BJ (cell line): ENCODE measurements around the gene CACNA2D3. TPM values are rescaled to one million over a fixed set of nuclear protein-coding genes. Genes with fewer than 3 reads are reported as not detected.

Source experiments
- CTCF ChIA-PET: fragments of 350-600 bp; formaldehyde crosslinking; extraction: SDS; loops from one replicate; lab custom pipeline; 2021; ENCODE audit warnings: antibody characterized with exemption, inconsistent platforms; lab: Yijun Ruan, JAX
- POLR2A ChIA-PET: fragments of 300-600 bp; sonication (Branson Sonifier 250); formaldehyde crosslinking; extraction: SDS; loops from one replicate; lab custom pipeline; 2021; ENCODE audit warnings: antibody characterized with exemption; lab: Charles Lee
- DNase-seq: peaks from one replicate; pipeline ENCODE4 v3.0.0-alpha.2; 2011; ENCODE audit warnings: low read depth
- H3K27me3 ChIP-seq: 2 replicates; pipeline ENCODE4 v1.6.0; 2011; ENCODE audit warnings: low read length; ENCODE audit not compliant: control insufficient read depth, insufficient read depth
- H3K36me3 ChIP-seq: 2 replicates; pipeline ENCODE4 v1.5.1; 2011; ENCODE audit warnings: low read length; ENCODE audit not compliant: control insufficient read depth, insufficient read depth
- H3K4me3 ChIP-seq: 2 replicates; pipeline ENCODE4 v1.5.1; 2011; ENCODE audit warnings: low read depth, mild to moderate bottlenecking, control low read depth, low read length
- polyA plus RNA-seq: library from polyadenylated mRNA; depleted of rRNA; stranded (reverse); fragments of >200 nt; gene quantifications from 2 replicates; pipeline ENCODE4 v1.2.3, GENCODE V29; 2011
- TF ChIP-seq, protein P1 (sequence below): IDR thresholded peaks from 2 replicates; pipeline ENCODE4 v1.5.1; 2011; ENCODE audit warnings: low read depth, mild to moderate bottlenecking, control low read depth, inconsistent platforms, low read length, moderate library complexity; ENCODE audit not compliant: insufficient read depth

The CACNA2D3 gene
- polyA plus RNA-seq, 1 experiment, result 0.56 TPM

DNA sequence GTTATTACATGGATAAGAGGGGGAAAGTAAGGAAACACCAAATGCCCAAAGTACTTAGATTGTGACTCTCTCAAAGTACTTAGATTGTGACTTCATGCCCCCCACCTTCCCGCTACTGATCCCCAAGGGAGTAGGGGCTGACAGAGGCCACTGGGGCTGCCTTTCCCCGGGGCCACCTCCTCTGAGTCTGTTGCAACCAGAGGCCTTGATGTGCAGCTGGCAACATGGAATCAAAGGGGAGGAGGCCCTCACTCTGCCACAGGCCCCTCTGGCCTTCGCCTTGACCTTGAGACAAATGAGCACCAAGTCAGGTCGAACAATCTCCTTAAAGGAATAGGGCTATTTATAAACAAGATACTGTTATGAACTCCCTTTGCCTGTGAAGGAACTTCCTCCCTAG lies 743.0 kb downstream of the CACNA2D3 start:
- TF ChIP-seq, protein P1, sequence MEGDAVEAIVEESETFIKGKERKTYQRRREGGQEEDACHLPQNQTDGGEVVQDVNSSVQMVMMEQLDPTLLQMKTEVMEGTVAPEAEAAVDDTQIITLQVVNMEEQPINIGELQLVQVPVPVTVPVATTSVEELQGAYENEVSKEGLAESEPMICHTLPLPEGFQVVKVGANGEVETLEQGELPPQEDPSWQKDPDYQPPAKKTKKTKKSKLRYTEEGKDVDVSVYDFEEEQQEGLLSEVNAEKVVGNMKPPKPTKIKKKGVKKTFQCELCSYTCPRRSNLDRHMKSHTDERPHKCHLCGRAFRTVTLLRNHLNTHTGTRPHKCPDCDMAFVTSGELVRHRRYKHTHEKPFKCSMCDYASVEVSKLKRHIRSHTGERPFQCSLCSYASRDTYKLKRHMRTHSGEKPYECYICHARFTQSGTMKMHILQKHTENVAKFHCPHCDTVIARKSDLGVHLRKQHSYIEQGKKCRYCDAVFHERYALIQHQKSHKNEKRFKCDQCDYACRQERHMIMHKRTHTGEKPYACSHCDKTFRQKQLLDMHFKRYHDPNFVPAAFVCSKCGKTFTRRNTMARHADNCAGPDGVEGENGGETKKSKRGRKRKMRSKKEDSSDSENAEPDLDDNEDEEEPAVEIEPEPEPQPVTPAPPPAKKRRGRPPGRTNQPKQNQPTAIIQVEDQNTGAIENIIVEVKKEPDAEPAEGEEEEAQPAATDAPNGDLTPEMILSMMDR, result no peak
- DNase-seq, result no peak
- Histone ChIP-seq H3K36me3 (no peaks in the 10 kb centered on the region), H3K27me3 (no peaks in the 10 kb centered on the region), H3K4me3 (no peak overlapping the region)
- POLR2A ChIA-PET, result no interaction called here
- CTCF ChIA-PET, result interaction anchor here (1.2 kb wide), 1 partner anchor 15 kb away, joined by 3 read pairs; no protein-coding TSS in a partner anchor

DNA sequence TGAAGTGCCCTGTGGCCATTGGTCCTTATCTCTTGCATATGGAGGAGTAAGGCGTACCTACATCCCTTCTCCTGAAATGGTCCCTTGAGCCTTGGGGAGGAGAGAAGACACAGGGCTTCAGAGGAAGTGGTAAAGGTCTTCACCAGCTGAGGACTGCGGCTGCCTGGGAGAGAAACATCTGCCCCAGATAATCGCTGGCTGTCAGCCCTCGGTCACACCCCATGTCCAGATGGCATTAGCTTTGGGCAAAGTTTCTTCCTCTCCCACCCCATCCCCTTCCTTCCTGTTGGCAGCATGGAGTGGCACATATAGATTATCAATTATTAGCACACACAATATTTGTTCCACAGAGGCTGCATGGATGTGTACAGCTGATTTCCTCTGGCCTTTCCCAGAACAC lies 743.9 kb downstream of the CACNA2D3 start:
- Histone ChIP-seq H3K27me3 (no peaks in the 10 kb centered on the region), H3K4me3 (no peak overlapping the region), H3K36me3 (no peaks in the 10 kb centered on the region)
- CTCF ChIA-PET, result interaction anchor here (1.2 kb wide), 1 partner anchor 14 kb away, joined by 3 read pairs; no protein-coding TSS in a partner anchor
- TF ChIP-seq, protein P1, result no peak
- POLR2A ChIA-PET, result no interaction called here
- no peak for DNase-seq

DNA sequence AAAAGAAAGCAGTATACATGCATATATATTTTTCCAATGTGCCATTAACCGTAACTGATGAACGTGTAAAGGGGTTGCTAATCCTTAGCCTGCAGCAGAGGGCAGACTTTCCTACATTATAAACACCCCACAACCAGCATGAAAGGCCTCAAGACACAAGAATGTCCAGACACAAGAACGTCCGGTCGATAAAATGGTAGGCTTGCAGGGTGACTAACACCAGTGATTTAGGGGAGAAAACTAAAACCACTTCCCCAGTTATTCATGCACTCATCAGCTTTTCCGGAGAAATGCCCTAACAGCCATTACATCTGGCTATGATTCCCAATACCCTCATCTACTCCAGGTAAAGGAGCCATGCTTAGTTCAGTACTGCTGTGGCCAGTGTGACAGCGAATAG lies 748.1 kb downstream of the CACNA2D3 start:
- TF ChIP-seq, protein P1, result peak; percentile 73
- no peaks in the 10 kb centered on the region for H3K36me3 ChIP-seq
- no peak overlapping the region for H3K4me3 ChIP-seq
- DNase-seq, result peak; percentile 88
- H3K27me3 ChIP-seq, result no peaks in the 10 kb centered on the region
- ChIA-PET CTCF (interaction anchor here (0.8 to 1.6 kb wide), 21 partner anchors 9 to 851 kb away, joined by 3 to 9 read pairs (median 4); no protein-coding TSS in a partner anchor), POLR2A (interaction anchor here (0.6 to 0.7 kb wide), 2 partner anchors 126 to 494 kb away, joined by 3 to 7 read pairs; no protein-coding TSS in a partner anchor)

DNA sequence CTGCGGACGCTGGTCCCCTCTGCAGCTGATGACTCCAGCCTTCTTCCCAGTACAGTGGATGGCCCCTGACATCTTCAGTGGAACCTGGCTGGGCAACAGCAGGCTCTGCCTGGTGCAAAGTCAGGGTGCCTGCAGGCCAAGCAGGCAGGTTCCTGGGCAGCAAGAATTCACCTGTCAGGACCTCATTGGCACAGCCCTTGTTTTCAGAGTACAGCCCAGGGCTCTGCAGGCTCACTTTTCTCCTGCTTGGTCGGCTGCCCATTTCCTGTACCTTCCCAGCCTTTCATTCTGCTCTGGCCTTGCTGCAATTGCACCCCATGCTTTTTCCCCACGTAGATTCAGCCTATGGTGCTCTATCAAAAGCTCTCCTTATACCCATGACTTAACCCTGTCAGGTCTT lies 749.5 kb downstream of the CACNA2D3 start:
- CTCF ChIA-PET, result interaction anchor here (0.8 to 1.0 kb wide), 2 partner anchors 75 to 294 kb away, joined by 3 to 4 read pairs; no protein-coding TSS in a partner anchor
- DNase-seq, result no peak
- TF ChIP-seq, protein P1, result no peak
- H3K36me3 ChIP-seq, result no peaks in the 10 kb centered on the region
- H3K4me3 ChIP-seq, result no peak overlapping the region
- POLR2A ChIA-PET, result no interaction called here
- H3K27me3 ChIP-seq, result no peaks in the 10 kb centered on the region

DNA sequence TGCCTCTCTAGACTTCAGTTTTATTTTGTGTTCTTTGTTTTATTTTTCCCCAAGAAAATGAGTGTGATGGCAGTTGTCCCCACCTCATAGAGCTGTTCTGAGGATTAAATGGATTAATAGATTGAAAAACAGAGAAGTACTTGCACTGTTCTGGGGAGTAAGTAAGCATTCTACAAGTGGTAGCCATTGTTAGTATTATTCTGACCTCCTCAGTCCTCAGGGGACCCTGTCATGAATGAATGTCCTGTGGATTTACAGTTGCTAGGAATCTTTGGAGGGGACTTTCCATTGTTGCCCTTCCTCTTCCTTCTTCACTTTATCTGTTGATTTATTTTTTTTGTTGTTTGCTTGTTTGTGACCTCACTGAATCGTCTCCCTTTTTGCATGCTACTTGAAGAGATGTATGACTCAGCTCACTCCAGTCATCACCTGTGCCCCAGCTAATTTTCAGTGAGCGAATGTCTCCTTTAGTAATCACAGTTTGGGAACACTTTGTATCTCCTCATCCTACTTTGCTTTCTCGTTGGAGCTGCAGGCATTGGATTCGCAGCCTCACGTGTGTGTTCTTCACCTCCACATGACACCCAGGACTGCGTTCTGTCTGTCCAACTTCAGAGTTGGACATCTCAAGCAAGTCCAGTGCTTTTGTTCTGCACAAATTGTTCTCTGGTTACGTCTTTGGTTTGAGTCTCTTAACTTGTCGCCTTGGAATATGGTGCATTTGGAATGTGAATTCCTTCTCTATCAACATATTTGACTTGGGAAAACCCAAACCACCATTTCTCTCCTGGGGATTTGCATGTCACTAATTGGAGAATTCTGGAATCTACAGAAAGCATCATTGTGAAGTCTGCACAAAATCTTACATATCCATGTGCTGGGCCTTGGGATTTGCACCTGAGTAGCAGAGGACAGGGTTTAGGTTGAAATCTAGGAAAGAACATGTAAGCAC lies 751.0 kb downstream of the CACNA2D3 start:
- TF ChIP-seq, protein P1, result no peak
- Histone ChIP-seq H3K36me3 (no peaks in the 10 kb centered on the region), H3K27me3 (no peaks in the 10 kb centered on the region), H3K4me3 (no peak overlapping the region)
- no peak for DNase-seq
- CTCF ChIA-PET, result interaction anchor here (1.0 to 1.2 kb wide), 2 partner anchors 73 to 113 kb away, joined by 3 read pairs; no protein-coding TSS in a partner anchor
- POLR2A ChIA-PET, result no interaction called here
